Measurements from ENCODE around the gene CD47.

DNA sequence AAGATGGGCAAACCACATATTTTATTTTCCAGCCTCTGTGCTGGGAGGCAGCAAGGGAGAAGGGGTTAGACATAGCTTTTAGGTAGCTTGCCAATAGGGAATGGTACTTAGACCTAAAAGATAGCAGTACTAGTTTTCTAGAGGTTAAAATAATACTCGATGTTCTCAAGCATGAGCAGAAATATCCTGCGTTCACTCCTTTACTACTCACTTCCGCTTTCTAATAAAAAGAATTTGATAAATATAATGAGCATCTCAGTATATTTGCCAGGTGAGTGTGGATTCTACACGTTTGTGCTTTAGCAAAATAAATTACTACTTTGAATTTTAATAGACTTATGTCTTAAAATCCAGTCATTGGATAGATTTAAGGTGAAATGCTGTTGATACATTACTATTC is 39.4 kb upstream of the CD47 start:
- TF ChIP-seq SIN3A (IDR thresholded peaks at IDR 0.05; ENCODE audit: borderline replicate concordance, insufficient read depth, low read length) = no peak
- no peak for TF ChIP-seq POLR2AphosphoS5 (IDR thresholded peaks at IDR 0.05; ENCODE audit: low read depth, low read length)
- TF ChIP-seq TAF1 (IDR thresholded peaks at IDR 0.05; ENCODE audit: borderline replicate concordance, insufficient read depth, low read length) = no peak
- no peak for TF ChIP-seq REST (IDR thresholded peaks at IDR 0.05; ENCODE audit: insufficient read depth in 1 of 2, low read depth in 2 of 2, low read length in 2 of 2)
